ENCODE results near the gene BMP15.
A peak's percentile ranks its signal among the peaks of the same experiment; 100 is the strongest.

Gene BMP15

GRCh38 chrX:50881028-50881427 lies 29.5 kb upstream of the BMP15 start:
- H3K4me3 ChIP-seq (ENCODE audit: low read depth, low read length) = no peak overlapping the region
- DNase-seq (ENCODE audit: low read depth) = no peak
- no peak for TF ChIP-seq CTCF (IDR thresholded peaks at IDR 0.05; ENCODE audit: insufficient read depth, low read depth, low read length, missing control alignments)

- DNase-seq (ENCODE audit: low read depth) = no peak
- no peak for TF ChIP-seq CTCF (IDR thresholded peaks at IDR 0.05; ENCODE audit: insufficient read depth, low read depth, low read length, missing control alignments)
- H3K4me3 ChIP-seq (ENCODE audit: low read depth, low read length) = no peak overlapping the region
Measured at GRCh38 chrX:50888884-50889283, 21.7 kb upstream of the BMP15 start.

- H3K4me3 ChIP-seq (ENCODE audit: low read depth, low read length) = no peak overlapping the region
- DNase-seq (ENCODE audit: low read depth) = no peak
- TF ChIP-seq CTCF (IDR thresholded peaks at IDR 0.05; ENCODE audit: insufficient read depth, low read depth, low read length, missing control alignments) = no peak
Measured at GRCh38 chrX:50889582-50889981, 21.0 kb upstream of the BMP15 start.

GRCh38 chrX:50893047-50893446 lies 17.5 kb upstream of the BMP15 start:
- H3K4me3 ChIP-seq (ENCODE audit: low read depth, low read length) = no peak overlapping the region
- DNase-seq (ENCODE audit: low read depth) = no peak
- no peak for TF ChIP-seq CTCF (IDR thresholded peaks at IDR 0.05; ENCODE audit: insufficient read depth, low read depth, low read length, missing control alignments)

- TF ChIP-seq CTCF (IDR thresholded peaks at IDR 0.05; ENCODE audit: insufficient read depth, low read depth, low read length, missing control alignments) = no peak
- DNase-seq (ENCODE audit: low read depth) = no peak
Measured at GRCh38 chrX:50893466-50893865, 17.1 kb upstream of the BMP15 start.

GRCh38 chrX:50905334-50905733 lies 5.2 kb upstream of the BMP15 start:
- peak; percentile 0 for DNase-seq (ENCODE audit: low read depth)
- no peak overlapping the region for H3K4me3 ChIP-seq (ENCODE audit: low read depth, low read length)
- TF ChIP-seq CTCF (IDR thresholded peaks at IDR 0.05; ENCODE audit: insufficient read depth, low read depth, low read length, missing control alignments) = peak; percentile 25

More at GRCh38 chrX:50893466-50893865, 17.1 kb upstream of the BMP15 start:
- H3K4me3 ChIP-seq (ENCODE audit: low read depth, low read length) = no peak overlapping the region

GRCh38 chrX:50913520-50913919 lies 3.0 kb downstream of the BMP15 start:
- no peak for TF ChIP-seq CTCF (IDR thresholded peaks at IDR 0.05; ENCODE audit: insufficient read depth, low read depth, low read length, missing control alignments)
- no peak for DNase-seq (ENCODE audit: low read depth)
- no peak overlapping the region for H3K4me3 ChIP-seq (ENCODE audit: low read depth, low read length)
